NCI-H82 treated with DMSO at 0.1 percent for 48 hours (cell line): ENCODE data around the gene NFIB.

Experiments
- DNase-seq: peaks from one replicate; lab custom pipeline; 2025; ENCODE audit not compliant: unreplicated experiment; lab: John Stamatoyannopoulos, UW

Gene NFIB

DNA sequence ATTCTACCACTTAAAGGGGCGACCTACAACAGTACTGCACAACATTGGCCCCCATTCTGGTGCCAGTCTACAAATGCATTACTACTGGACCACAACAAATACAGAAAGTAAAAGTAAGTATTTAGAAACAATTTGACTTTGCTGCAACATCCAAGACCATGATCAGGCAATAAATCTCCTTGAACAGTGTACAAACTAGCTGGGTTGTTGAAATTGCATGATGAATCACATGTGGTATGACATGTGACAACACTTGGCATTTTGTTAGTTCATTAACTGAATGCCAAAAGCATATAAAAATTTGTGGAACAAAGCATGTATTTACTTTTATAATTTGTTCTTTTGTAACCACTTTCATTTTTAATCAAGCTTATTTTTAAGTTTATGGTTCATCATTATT is 270.5 kb downstream of the NFIB start:
- DNase-seq: no peak

DNA sequence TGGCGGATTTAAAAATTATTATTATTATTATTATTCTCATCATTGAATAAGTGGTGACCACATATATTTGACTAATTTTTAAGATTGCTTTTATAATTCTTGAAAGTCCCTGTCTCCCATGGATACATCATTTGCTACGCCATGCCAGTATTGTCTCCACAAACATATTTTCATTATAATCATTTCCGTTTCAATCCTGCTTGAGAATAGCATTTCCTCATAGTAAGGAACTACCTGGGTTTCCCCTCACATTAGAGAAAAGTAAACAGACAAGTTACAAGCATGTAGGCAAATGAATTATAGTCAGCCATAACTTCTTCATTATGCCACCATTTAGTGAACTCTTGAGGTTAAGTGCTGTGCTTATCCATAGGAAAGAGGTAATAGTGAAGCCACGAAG is 276.6 kb downstream of the NFIB start:
- DNase-seq: no peak

DNA sequence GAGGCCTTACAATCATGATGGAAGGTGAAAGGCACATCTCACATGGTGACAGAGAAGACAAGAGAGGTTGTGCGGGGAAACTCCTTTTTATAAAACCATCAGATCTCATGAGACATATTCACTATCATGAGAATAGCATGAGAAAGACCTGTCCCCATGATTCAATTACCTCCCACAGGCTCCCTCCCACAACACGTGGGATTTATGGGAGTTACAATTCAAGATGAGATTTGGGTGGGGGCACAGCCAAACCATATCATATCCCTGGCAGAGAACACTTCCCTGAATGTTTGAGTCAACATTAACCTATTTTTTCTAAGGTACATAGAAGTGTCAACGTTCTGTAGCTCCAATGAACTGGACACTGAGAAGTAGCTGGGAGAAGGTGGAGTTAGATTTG is 280.9 kb downstream of the NFIB start:
- no peak for DNase-seq
